GM23338 (cell line): Measurements from ENCODE around the gene ARPP21. TPM values are rescaled to one million over a fixed set of nuclear protein-coding genes. Genes with fewer than 3 reads are reported as not detected.
A peak's percentile ranks its signal among the peaks of the same experiment; 100 is the strongest.

Source experiments
- ATAC-seq: fragments of 200-7000 bp; cut with Tn5 transposase; 3 replicates; pipeline ENCODE4 v1.9.1; 2020
- DNase-seq: peaks from one replicate; pipeline ENCODE4 v3.0.0-alpha.2; 2015; ENCODE audit warnings: low spot score
- H2AFZ ChIP-seq: fragments of 200-600 bp; sonication (generic); 2 replicates; pipeline ENCODE4 v1.8.0; 2016; ENCODE audit warnings: antibody characterized with exemption, mild to moderate bottlenecking, moderate library complexity
- H3F3A ChIP-seq: fragments of 200-600 bp; sonication (generic); replicated peaks from 2 replicates; pipeline ENCODE4 v1.8.0; 2017; ENCODE audit warnings: antibody characterized with exemption, mixed run types, low read depth
- H3K27ac ChIP-seq: fragments of 200-600 bp; sonication (generic); 2 replicates; pipeline ENCODE4 v1.6.1; 2016; ENCODE audit warnings: low read depth
- H3K27me3 ChIP-seq: fragments of 200-600 bp; sonication (generic); 2 replicates; pipeline ENCODE4 v1.8.0; 2016; ENCODE audit warnings: mild to moderate bottlenecking, mixed run types, moderate library complexity; ENCODE audit not compliant: insufficient read depth
- H3K36me3 ChIP-seq: fragments of 200-600 bp; sonication (generic); 2 replicates; pipeline ENCODE4 v1.8.0; 2016; ENCODE audit warnings: mild to moderate bottlenecking; ENCODE audit not compliant: insufficient read depth
- H3K4me1 ChIP-seq: fragments of 200-600 bp; sonication (generic); 2 replicates; pipeline ENCODE4 v1.8.0; 2016; ENCODE audit warnings: mild to moderate bottlenecking, moderate library complexity; ENCODE audit not compliant: insufficient read depth
- H3K4me2 ChIP-seq: fragments of 200-600 bp; sonication (generic); 2 replicates; pipeline ENCODE4 v1.7.1; 2017; ENCODE audit warnings: mixed run types
- H3K4me3 ChIP-seq: fragments of 200-600 bp; sonication (generic); 2 replicates; pipeline ENCODE4 v1.6.1; 2016; ENCODE audit warnings: mixed run types
- H3K79me2 ChIP-seq: fragments of 200-600 bp; sonication (generic); replicated peaks from 2 replicates; pipeline ENCODE4 v1.8.0; 2017; ENCODE audit warnings: mild to moderate bottlenecking; ENCODE audit not compliant: insufficient read depth
- H3K9me2 ChIP-seq: fragments of 200-600 bp; sonication (generic); 2 replicates; pipeline ENCODE4 v1.8.0; 2017; ENCODE audit not compliant: insufficient read depth
- H4K20me1 ChIP-seq: fragments of 200-600 bp; sonication (generic); replicated peaks from 2 replicates; pipeline ENCODE4 v1.8.0; 2017; ENCODE audit warnings: mild to moderate bottlenecking; ENCODE audit not compliant: insufficient read depth
- H3K27ac Mint-ChIP-seq: 2 replicates; pipeline ENCODE4 v1.8.0; 2020; ENCODE audit warnings: inconsistent platforms, mild to moderate bottlenecking, moderate library complexity, mixed read lengths
- H3K27me3 Mint-ChIP-seq: 3 replicates; pipeline ENCODE4 v1.8.0; 2022; ENCODE audit warnings: low read depth, mild to moderate bottlenecking, moderate library complexity, mixed read lengths, inconsistent platforms; ENCODE audit not compliant: insufficient read depth, poor library complexity
- H3K36me3 Mint-ChIP-seq: 3 replicates; pipeline ENCODE4 v1.8.0; 2021; ENCODE audit warnings: low read depth, mild to moderate bottlenecking, inconsistent platforms, moderate library complexity, mixed read lengths
- H3K4me1 Mint-ChIP-seq: 3 replicates; pipeline ENCODE4 v1.8.0; 2020; ENCODE audit warnings: mild to moderate bottlenecking, inconsistent platforms, mixed read lengths
- H3K4me3 Mint-ChIP-seq: 3 replicates; pipeline ENCODE4 v1.8.0; 2021; ENCODE audit warnings: moderate library complexity, mild to moderate bottlenecking, inconsistent platforms, mixed read lengths
- H3K9me3 Mint-ChIP-seq: 3 replicates; pipeline ENCODE4 v1.8.0; 2020; ENCODE audit warnings: moderate library complexity, mild to moderate bottlenecking, inconsistent platforms, mixed read lengths
- CTCF ChIP-seq, 2 experiments: fragments of 200-600 bp in 1 of 2; sonication (generic) in 1 of 2; conservative IDR thresholded peaks; 2 replicates each; pipeline versions ENCODE4 v1.5.1 to v1.6.1; 2016 to 2017; ENCODE audit warnings: antibody characterized with exemption in 2 of 2, low read depth in 2 of 2, mild to moderate bottlenecking in 2 of 2, moderate library complexity in 1 of 2
- ETS1 ChIP-seq: IDR thresholded peaks from 2 replicates; pipeline ENCODE4 v1.6.1; 2016; ENCODE audit warnings: antibody characterized with exemption
- EZH2phosphoT487 ChIP-seq: fragments of 200-600 bp; sonication (generic); IDR thresholded peaks from one replicate; pipeline ENCODE4 v1.8.1; 2018; ENCODE audit warnings: antibody characterized with exemption; ENCODE audit not compliant: unreplicated experiment
- JUNB ChIP-seq: IDR thresholded peaks from one replicate; pipeline ENCODE4 v1.6.1; 2016; ENCODE audit warnings: antibody characterized with exemption; ENCODE audit not compliant: unreplicated experiment
- STAT1 ChIP-seq: IDR thresholded peaks from one replicate; pipeline ENCODE4 v1.6.1; 2016; ENCODE audit warnings: antibody characterized with exemption; ENCODE audit not compliant: unreplicated experiment
- ZNF462 ChIP-seq: fragments of 250-450 bp; sonication (Bioruptor Pico); IDR thresholded peaks from 2 replicates; pipeline ENCODE4 v1.5.0; 2020; ENCODE audit warnings: mild to moderate bottlenecking, moderate library complexity
- polyA plus RNA-seq: library from polyadenylated mRNA; unstranded; fragments of >200 nt; fragmentation: Nextera tagmentation; extraction: Ambion mirVana; gene quantifications from 2 replicates; pipeline ENCODE4 v1.2.1, GENCODE V29; 2016
- total RNA-seq: library from RNA; depleted of rRNA; stranded (reverse); fragments of >200 nt; shearing (Covaris generic); gene quantifications from 2 replicates; pipeline ENCODE4 v1.2.3, GENCODE V29; 2014

ARPP21 gene
- total and polyA plus RNA-seq, 2 experiments from 2014 or later: not detected

- Mint-ChIP-seq H3K4me1 (peaks cover 18% of the 10 kb centered on the region), H3K27ac (no peak overlapping the region), H3K4me3 (no peak overlapping the region), H3K9me3 (no peaks in the 10 kb centered on the region), H3K36me3 (no peaks in the 10 kb centered on the region), H3K27me3 (no peaks in the 10 kb centered on the region)
- Histone ChIP-seq H2AFZ (no peak overlapping the region), H3K79me2 (no peaks in the 10 kb centered on the region), H3K9me2 (no peaks in the 10 kb centered on the region), H3K36me3 (no peaks in the 10 kb centered on the region), H3K27ac (no peak overlapping the region), H3F3A (no peaks in the 10 kb centered on the region), H3K27me3 (no peaks in the 10 kb centered on the region), H3K4me1 (no peaks in the 10 kb centered on the region), H3K4me2 (no peak overlapping the region), H3K4me3 (no peak overlapping the region), H4K20me1 (no peaks in the 10 kb centered on the region)
- TF ChIP-seq STAT1: no peak
- TF ChIP-seq ZNF462 (CRISPR knock-in tag): no peak
- peak; percentile 78 for DNase-seq
- peak; percentile 83 for ATAC-seq
Observed at GRCh38 chr3:35757991-35758757, 118.8 kb downstream of the ARPP21 start.

GRCh38 chr3:35760146-35760545 is 120.8 kb downstream of the ARPP21 start:
- ATAC-seq: no peak
- no peaks in the 10 kb centered on the region for H4K20me1 ChIP-seq
- H3K4me3 ChIP-seq: no peak overlapping the region
- H3K4me3 Mint-ChIP-seq: no peak overlapping the region
- no peak overlapping the region for H2AFZ ChIP-seq
- no peaks in the 10 kb centered on the region for H3K4me1 ChIP-seq
- H3K27me3 Mint-ChIP-seq: no peaks in the 10 kb centered on the region
- no peak overlapping the region for H3K27ac ChIP-seq
- no peaks in the 10 kb centered on the region for H3K36me3 Mint-ChIP-seq
- no peaks in the 10 kb centered on the region for H3K79me2 ChIP-seq
- no peaks in the 10 kb centered on the region for H3K9me3 Mint-ChIP-seq
- no peaks in the 10 kb centered on the region for H3F3A ChIP-seq
- H3K27me3 ChIP-seq: no peaks in the 10 kb centered on the region
- H3K36me3 ChIP-seq: no peaks in the 10 kb centered on the region
- DNase-seq: no peak
- H3K9me2 ChIP-seq: no peaks in the 10 kb centered on the region
- no peak overlapping the region for H3K4me2 ChIP-seq
- H3K4me1 Mint-ChIP-seq: peaks cover 19% of the 10 kb centered on the region
- no peak overlapping the region for H3K27ac Mint-ChIP-seq
- TF ChIP-seq JUNB (no peak), EZH2phosphoT487 (no peak), CTCF (conservative IDR thresholded peaks at IDR 0.05; ENCODE audit: low read depth in 2 of 2) (no peak), ETS1 (no peak)
